NCI-H2171 treated with DMSO at 0.1 percent for 48 hours (cell line): ENCODE data around the gene RASSF8.
A peak's percentile ranks its signal among the peaks of the same experiment; 100 is the strongest.

Source experiments
- DNase-seq: peaks from one replicate; lab custom pipeline; 2025; lab: John Stamatoyannopoulos, UW

Gene RASSF8

GRCh38 chr12:26062006-26062405 lies 103.5 kb downstream of the RASSF8 start:
- no peak for DNase-seq

DNA sequence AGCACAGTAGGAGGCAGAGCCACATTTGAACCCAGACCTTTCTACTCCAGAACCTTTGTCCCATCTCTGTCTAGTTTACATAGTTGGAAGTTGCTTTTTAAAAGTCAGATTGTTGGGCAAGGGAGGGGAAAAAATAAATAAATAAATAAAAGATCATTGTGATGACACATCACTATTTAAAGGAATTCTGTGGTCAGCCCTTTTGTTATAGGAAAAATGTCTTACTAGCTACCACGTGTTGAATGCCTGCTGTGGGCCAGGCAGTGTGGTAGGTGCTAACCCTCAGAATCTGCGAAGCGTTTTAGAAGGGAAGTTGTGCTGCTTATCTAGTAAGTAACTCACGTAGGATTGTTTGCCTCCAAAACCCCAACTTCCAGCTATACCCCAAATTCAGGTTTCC lies 104.1 kb downstream of the RASSF8 start:
- DNase-seq, result no peak

DNA sequence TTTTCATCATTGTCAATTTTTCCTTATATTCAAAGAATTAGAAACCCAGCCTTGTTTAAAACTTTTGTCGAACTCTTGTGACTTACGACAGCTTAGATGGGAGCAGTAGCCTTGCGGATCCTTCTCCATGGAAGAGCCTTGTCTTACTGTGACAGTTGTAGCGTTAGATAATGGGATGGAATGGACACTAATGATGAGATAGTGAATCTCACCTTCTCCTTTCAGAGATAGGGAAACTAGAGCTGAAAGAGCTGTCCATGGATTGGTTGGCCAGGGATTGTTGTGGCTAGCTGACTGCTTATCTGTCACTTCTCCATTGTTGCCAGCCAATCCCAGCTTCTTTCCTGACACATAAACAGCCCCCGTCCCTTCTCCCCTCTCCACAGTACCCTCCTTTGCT lies 107.0 kb downstream of the RASSF8 start:
- DNase-seq, result no peak

- no peak for DNase-seq
These were observed 110.0 kb downstream of the RASSF8 start for GRCh38 chr12:26068503-26068902.

DNA sequence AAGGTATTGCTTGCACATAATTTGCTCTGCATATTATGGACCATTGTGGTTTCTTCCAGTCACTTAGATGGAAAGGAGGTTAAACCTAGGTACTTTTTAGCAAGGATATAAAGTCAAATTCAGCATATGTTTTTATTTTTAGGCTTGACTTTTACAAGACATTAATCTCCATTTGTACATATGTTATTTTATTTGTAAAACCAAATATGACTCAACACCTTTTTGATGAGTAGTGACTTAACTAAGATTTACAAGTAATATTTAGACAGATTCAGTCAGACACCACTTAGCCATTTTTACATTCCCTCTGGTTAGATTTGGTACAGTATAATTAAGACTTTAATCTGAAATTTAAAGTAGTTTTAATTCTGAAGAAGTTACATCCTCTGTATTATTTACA lies 111.3 kb downstream of the RASSF8 start:
- no peak for DNase-seq

- no peak for DNase-seq
These were observed 119.6 kb downstream of the RASSF8 start for GRCh38 chr12:26077915-26078702.

- no peak for DNase-seq
These were observed 122.4 kb downstream of the RASSF8 start for GRCh38 chr12:26080911-26081310.

DNA sequence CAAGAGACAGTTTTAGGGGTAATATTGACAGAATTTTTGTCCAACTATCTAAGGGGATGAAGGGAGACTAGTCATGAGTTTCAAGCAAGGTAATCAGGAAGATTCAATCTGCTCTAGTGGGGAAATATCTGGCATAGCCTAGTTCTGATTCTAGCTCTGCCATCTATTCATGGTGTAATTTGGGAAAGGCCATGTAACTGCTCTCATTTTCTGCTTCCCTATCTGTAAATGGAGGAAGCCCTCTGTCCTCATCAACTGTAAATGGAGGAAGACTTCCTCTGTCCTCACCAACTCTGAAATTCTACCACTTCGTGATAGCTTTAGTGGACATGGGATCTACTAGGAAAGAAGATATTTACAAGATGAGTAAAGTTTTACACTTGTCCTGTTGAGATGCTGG lies 128.5 kb downstream of the RASSF8 start:
- no peak for DNase-seq

GRCh38 chr12:26088998-26089397 lies 130.5 kb downstream of the RASSF8 start:
- no peak for DNase-seq

DNA sequence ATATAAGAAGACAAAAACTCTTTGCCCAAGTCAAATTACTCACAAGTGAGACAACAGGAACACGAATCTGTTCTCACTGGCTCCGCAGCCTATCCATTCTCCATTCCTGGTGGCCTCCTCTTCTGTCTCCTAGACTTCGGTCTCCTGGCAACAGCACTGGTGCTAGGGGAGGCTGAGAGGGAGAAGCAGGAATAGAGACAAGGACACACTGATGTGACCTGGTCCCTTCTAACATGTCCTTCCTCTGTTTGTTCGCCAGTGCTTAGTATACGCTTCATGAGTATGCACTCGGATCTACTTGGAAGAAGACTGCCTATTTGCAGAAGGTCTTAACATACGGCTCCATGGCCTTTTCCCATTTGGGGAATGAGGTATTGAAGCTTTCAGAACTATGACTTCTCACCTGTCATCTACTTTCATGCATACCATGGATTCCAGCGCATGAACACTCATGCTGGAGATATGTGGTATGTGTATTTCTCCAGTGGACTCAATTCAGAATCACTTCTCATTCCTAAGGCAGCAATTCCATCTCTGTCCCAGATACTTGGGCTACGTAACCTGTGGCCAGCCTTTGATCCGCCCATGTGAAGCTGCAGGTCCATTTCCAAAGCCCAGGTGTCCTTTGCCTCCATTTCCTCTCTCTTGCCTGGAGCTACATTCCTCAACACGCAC lies 132.5 kb downstream of the RASSF8 start:
- no peak for DNase-seq

DNA sequence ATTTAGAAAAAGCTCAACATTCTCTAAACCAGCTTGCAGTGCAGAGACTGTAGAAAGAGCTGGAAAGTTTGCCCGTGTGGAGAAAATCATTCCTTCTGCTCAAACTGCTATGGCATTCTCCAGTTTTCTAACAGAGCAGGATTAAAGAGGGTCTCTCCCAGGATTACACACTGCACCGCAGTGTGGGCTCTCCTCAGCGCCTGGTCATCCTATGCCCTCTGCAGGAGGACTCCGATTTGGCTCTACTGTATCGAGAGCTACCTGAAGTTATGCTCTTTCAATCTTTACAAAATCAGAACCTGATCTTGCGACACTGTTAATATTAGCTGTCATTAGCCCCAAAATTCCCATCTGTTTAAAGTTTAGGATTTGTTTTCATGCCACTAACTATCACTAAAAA lies 133.3 kb downstream of the RASSF8 start:
- DNase-seq, result no peak

DNA sequence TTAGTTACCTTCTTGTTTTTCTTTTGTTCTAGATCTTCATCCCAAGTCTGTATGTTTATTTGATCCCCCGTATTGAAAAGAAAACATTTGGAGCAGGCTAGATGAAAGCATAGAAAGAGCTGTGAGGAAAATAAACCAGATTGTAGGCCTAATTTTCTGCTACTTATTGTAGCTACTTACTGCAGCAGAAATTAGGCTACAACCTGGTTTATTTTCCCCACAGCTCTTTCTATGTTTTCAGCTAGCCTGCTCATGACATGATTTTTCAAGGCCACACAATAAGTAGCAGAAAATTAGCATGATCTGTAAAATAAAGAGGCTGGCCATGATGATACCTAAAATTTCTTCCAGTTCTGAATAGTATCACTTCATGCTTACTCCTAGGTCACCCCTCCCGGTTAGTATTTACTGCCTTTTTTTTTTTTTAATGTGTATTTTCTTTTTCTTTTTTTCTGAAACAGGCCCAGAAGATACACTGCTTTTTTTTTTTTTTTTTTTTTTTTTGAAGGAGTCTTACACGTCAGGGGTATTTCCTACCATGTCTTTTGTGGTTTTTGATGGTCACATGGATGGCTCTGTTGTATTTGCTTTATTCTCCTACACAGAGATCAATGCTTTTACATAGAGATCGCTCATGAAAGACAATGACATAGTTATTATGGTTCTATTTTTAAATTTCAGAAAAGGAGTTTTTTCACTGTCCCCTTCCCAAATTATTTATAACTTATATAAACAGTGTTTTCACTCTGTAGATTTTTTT lies 134.0 kb downstream of the RASSF8 start:
- DNase-seq, result no peak

- DNase-seq, result no peak
These were observed 136.7 kb downstream of the RASSF8 start for GRCh38 chr12:26095186-26095585.

DNA sequence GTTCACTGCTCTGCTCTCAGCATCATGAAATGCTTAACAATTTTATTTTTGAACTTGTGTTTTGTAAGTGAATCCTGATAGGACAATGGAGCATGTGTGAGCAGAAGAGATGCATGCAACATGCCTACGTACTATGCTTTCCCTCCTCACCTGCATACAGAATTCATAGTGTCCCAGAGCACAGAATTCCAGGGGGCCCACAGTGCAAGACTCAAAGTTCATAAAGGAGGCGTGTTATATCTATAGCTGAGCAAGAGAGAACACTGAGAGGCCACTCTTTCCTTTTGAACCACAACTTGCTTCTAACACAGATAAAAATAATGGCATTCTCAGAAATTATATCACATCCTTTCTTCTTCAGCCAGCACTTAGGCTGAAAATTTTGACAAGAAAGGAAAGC lies 137.6 kb downstream of the RASSF8 start:
- no peak for DNase-seq

DNA sequence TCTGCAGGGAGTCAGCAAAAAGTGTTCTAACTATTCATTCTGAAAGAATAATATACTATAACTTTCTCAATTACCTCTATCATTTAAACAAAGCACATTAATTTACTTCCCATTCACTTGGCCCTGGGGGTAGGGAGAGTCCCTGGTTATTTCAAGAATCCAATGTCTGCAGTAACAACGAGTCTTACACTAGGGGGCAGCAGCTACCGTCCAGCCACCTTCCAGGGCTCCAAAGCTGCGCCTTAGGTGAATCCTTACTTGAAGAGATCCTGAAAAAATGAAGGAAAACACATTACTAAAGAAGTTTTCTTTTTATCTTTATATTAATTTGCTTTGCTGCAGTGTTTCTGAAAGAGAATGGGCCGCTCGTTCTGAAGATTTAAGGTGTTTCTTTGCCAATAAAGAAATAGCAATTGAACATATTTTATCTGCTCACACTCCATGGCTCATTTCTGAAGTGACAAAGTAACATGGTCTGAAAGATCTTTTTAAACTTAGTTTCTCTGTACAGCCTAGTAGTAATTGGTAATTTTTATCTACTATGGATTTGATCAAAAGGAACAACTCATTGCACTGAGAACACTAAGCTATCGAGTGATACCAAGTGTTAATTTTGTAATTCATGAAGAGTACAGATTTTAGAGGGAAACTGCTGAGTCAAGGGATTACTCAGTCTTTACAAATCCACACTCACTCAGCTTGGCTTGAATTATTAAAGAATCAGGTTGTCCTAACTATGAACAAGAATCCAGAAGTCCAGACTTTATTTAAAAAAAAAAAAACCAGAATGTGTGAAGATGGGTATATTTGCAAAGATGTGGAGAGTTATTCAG lies 138.8 kb downstream of the RASSF8 start:
- peak; percentile 77 for DNase-seq

- DNase-seq, result no peak
These were observed 142.3 kb downstream of the RASSF8 start for GRCh38 chr12:26100666-26101349.

- DNase-seq, result peak; percentile 4
These were observed 142.9 kb downstream of the RASSF8 start for GRCh38 chr12:26101350-26101734.

GRCh38 chr12:26101763-26102162 lies 143.3 kb downstream of the RASSF8 start:
- DNase-seq, result no peak

GRCh38 chr12:26102953-26103352 lies 144.5 kb downstream of the RASSF8 start:
- DNase-seq, result no peak

- no peak for DNase-seq
These were observed 147.9 kb downstream of the RASSF8 start for GRCh38 chr12:26106347-26106746.

GRCh38 chr12:26108915-26109314 lies 150.4 kb downstream of the RASSF8 start:
- DNase-seq, result no peak
